Heart right ventricle (tissue), 16 donors: ENCODE measurements around the gene RPL32. TPM values are rescaled to one million over a fixed set of nuclear protein-coding genes. Genes with fewer than 3 reads are reported as not detected.
A peak's percentile ranks its signal among the peaks of the same experiment; 100 is the strongest.
"Not testable (repeated sequence)": the region's sequence is repeated elsewhere in the genome, so short reads cannot be mapped to it uniquely, and the experiment has no call there.

Source experiments
- ATAC-seq, 8 donors: fragments of 200-7000 bp; cut with Tn5 transposase; one replicate each; pipeline ENCODE4 v1.9.1; 2020; ENCODE audit warnings: mild to moderate bottlenecking in 8 of 8, moderate library complexity in 8 of 8, moderate number of reproducible peaks in 1 of 8
- DNase-seq, 2 donors: peaks; one replicate each; pipeline ENCODE4 v3.0.0-alpha.2; 2020
- H3K27ac ChIP-seq, 10 donors: fragments of 200-600 bp; sonication (generic) in 2 of 10; one replicate each; pipeline versions ENCODE4 v1.5.0 to v1.8.0; 2020 to 2022; ENCODE audit warnings: mild to moderate bottlenecking in 3 of 10
- H3K27me3 ChIP-seq, 7 donors: fragments of 200-600 bp; one replicate each; pipeline ENCODE4 v1.8.0; 2021 to 2022; ENCODE audit warnings: mild to moderate bottlenecking in 2 of 7
- H3K36me3 ChIP-seq, 9 donors: fragments of 200-600 bp; sonication (generic) in 1 of 9; one replicate each; pipeline versions ENCODE4 v1.5.0 to v1.8.0; 2020 to 2022; ENCODE audit warnings: mild to moderate bottlenecking in 2 of 9
- H3K4me1 ChIP-seq, 9 donors: fragments of 200-600 bp; sonication (generic) in 1 of 9; one replicate each; pipeline versions ENCODE4 v1.5.0 to v1.8.0; 2020 to 2022; ENCODE audit warnings: mild to moderate bottlenecking in 4 of 9
- H3K4me3 ChIP-seq, 10 donors: fragments of 200-600 bp; sonication (generic) in 2 of 10; one replicate each; pipeline versions ENCODE4 v1.5.0 to v1.8.0; 2020 to 2022; ENCODE audit warnings: mild to moderate bottlenecking in 7 of 10, moderate library complexity in 2 of 10
- H3K9me3 ChIP-seq, 11 donors: fragments of 200-600 bp in 10 of 11; sonication (generic) in 2 of 11; one replicate each; pipeline versions ENCODE4 v1.5.0 to v1.8.0; 2013 to 2022; ENCODE audit warnings: mild to moderate bottlenecking in 2 of 11, control low read depth in 1 of 11, moderate library complexity in 1 of 11
- CTCF ChIP-seq, 9 donors: fragments of 200-600 bp; sonication (generic) in 2 of 9; IDR thresholded peaks; one replicate each; pipeline versions ENCODE4 v1.5.0 to v1.8.0; 2021 to 2022; ENCODE audit warnings: antibody characterized with exemption in 9 of 9, mild to moderate bottlenecking in 5 of 9, moderate library complexity in 1 of 9
- WGBS, 2 donors: extraction: QIAGEN DNeasy Blood & Tissue Kit; methylation state at CpG; one replicate each; pipeline ENCODE4 v1.1.7; 2013; ENCODE audit warnings: inconsistent platforms in 1 of 2; 5-methylcytosine and 5-hydroxymethylcytosine counted together
- intact Hi-C, 10 donors: fragments of 100-400 bp; cut with DNase I; formaldehyde crosslinking; loops; one replicate each; pipeline versions ENCODE4 v1.11.1 to v1.14.2; 2022
- polyA plus RNA-seq, 2 donors: library from polyadenylated mRNA; stranded (reverse); fragments of 200-250 nt; gene quantifications; one replicate each; pipeline ENCODE4 v1.2.3, GENCODE V29; 2013
- total RNA-seq, 10 donors: library from RNA; stranded (reverse); fragmentation: NEBNext Ultra II Directional in 3 of 10; extraction: Animal tissue kit (Norgen Biotek cat#: 25700) in 3 of 10; gene quantifications; one replicate each; pipeline versions ENCODE4 v1.2.1 to v1.2.4, GENCODE V29; 2021 to 2023
- donor health status: Arrhythmogenic right ventricular cardiomyopathy.
- donor health status: ischemic (EF 13 %, LVEDD 7.1; RV severe dilation, severe dysfunction).
- donor health status: healthy with polysubstance abuse.
- donor health status: DM: no; HTN: yes; CAD: no.
- donor health status: DM: no; HTN: no; CAD: no.
- donor health status: ischemic (EF 25% LVEDD 6.9; RV normal size, moderate dysfunction).
- donor health status: ischemic (EF 25% LVEDD 5.7; RV mildly dilated, moderate dysfunction).
- donor health status: healthy.
- donor health status: DM: yes; HTN: yes; CAD: no.
- donor health status: Ischemic cardiomyopathy.
- donor health status: ischemic (EF 35%, LVEDD 5.7; RV mildly dilated, moderate dysfunction).
- donor health status: nonischemic (EF 11% LVEDD 7.7; RV severe dilation, severe dysfunction).
- donor health status: DM: yes; HTN: yes; CAD: no.
- donor health status: PGD.
- donor health status: ischemic (EF 29% LVEDD 5.4; RV normal size, mild dysfunction).
- donor health status: nonischemic (EF 23%, LVEDD 6.1; RV moderate dilation, normal function).

Gene RPL32
- total and polyA plus RNA-seq, 12 donors: 827 to 2,488 (median 909) TPM

- TF ChIP-seq CTCF (IDR thresholded peaks at IDR 0.05): no peak
- H3K27me3 ChIP-seq: no peaks in the 10 kb centered on the region
- no peaks in the 10 kb centered on the region for H3K36me3 ChIP-seq
- no peak overlapping the region for H3K4me3 ChIP-seq
- H3K27ac ChIP-seq: no peak overlapping the region
- H3K4me1 ChIP-seq: peaks cover 0 to 6% (median 0%) of the 10 kb centered on the region in 9 donors
- intact Hi-C loops: no loop called here
- 71 to 73% methylated on average over 4 of the region's 4 CpGs for WGBS, 2 donors
- no peaks in the 10 kb centered on the region for H3K9me3 ChIP-seq
- DNase-seq (no peak), ATAC-seq (no peak)
Observed at GRCh38 chr3:12854565-12854964, 13.2 kb upstream of the RPL32 start.

GRCh38 chr3:12853847-12854246 lies 12.5 kb upstream of the RPL32 start:
- H3K27me3 ChIP-seq, H3K9me3 ChIP-seq, intact Hi-C loops, H3K36me3 ChIP-seq, H3K4me3 ChIP-seq, DNase-seq, H3K4me1 ChIP-seq, H3K27ac ChIP-seq: not testable (repeated sequence)
- WGBS, 2 donors: 71 to 72% methylated on average over 2 of the region's 2 CpGs
- peak in 2 of 8 donors; percentile 6 for ATAC-seq

GRCh38 chr3:12852201-12852600 lies 10.8 kb upstream of the RPL32 start:
- no peak overlapping the region for H3K4me3 ChIP-seq
- 81 to 92% methylated on average over 3 of the region's 3 CpGs for WGBS, 2 donors
- DNase-seq (no peak), ATAC-seq (no peak)
- H3K27ac ChIP-seq: no peak overlapping the region
- H3K36me3 ChIP-seq: no peaks in the 10 kb centered on the region
- intact Hi-C loops: no loop called here
- no peaks in the 10 kb centered on the region for H3K27me3 ChIP-seq
- TF ChIP-seq CTCF (IDR thresholded peaks at IDR 0.05): no peak
- no peaks in the 10 kb centered on the region for H3K4me1 ChIP-seq
- no peaks in the 10 kb centered on the region for H3K9me3 ChIP-seq

- no peak for DNase-seq
- Histone ChIP-seq H3K4me1 (peaks cover 0 to 7% (median 1%) of the 10 kb centered on the region in 9 donors), H3K27ac (no peak overlapping the region), H3K27me3 (no peaks in the 10 kb centered on the region), H3K9me3 (no peaks in the 10 kb centered on the region), H3K36me3 (no peaks in the 10 kb centered on the region), H3K4me3 (no peak overlapping the region)
- WGBS, 2 donors: 53 to 72% methylated on average over 1 of the region's 1 CpG
- intact Hi-C loops: loop anchor here in 1 of 10 donors (10.0 kb wide), 1 partner anchor 51 kb away; the partner anchor contains the start of gene CAND2
- no peak for ATAC-seq
- TF ChIP-seq CTCF (IDR thresholded peaks at IDR 0.05): no peak
Observed at GRCh38 chr3:12845811-12846210, 4.4 kb upstream of the RPL32 start.

GRCh38 chr3:12842469-12842868 lies 1.1 kb upstream of the RPL32 start:
- peaks cover 2 to 39% (median 35%) of the 10 kb centered on the region in 9 donors for H3K4me1 ChIP-seq
- no peak for TF ChIP-seq CTCF (IDR thresholded peaks at IDR 0.05)
- no peaks in the 10 kb centered on the region for H3K9me3 ChIP-seq
- peaks cover 0 to 27% (median 17%) of the 10 kb centered on the region in 9 donors for H3K36me3 ChIP-seq
- no peak overlapping the region for H3K4me3 ChIP-seq
- H3K27me3 ChIP-seq: no peaks in the 10 kb centered on the region
- no peak for DNase-seq
- WGBS, 2 donors: 91 to 93% methylated on average over 4 of the region's 4 CpGs
- ATAC-seq: no peak
- H3K27ac ChIP-seq: no peak overlapping the region
- intact Hi-C loops: loop anchor here in 1 of 10 donors (10.0 kb wide), 1 partner anchor 48 kb away; the partner anchor contains the start of gene CAND2
